ENCODE results near the gene TBC1D23.

- no peak for TF ChIP-seq CTCF (IDR thresholded peaks at IDR 0.05)
- TF ChIP-seq POLR2A (IDR thresholded peaks at IDR 0.05) = no peak
These were observed 30.1 kb upstream of the TBC1D23 start for GRCh38 chr3:100230710-100231109.

All from uterus (tissue), 2 donors.